Stimulated activated CD8-positive, alpha-beta memory T cell treated with anti-CD3 and anti-CD28 coated beads, Interleukin-4, amount 100 ng/mL, for 1 hour (primary cell): ENCODE measurements around the gene DAZAP1.

Experiments used
- DNase-seq, 2 donors: peaks; one replicate each; pipeline ENCODE4 v3.0.0-alpha.2; 2020; ENCODE audit warnings: low read depth in 2 of 2, low spot score in 1 of 2

The DAZAP1 gene

DNA sequence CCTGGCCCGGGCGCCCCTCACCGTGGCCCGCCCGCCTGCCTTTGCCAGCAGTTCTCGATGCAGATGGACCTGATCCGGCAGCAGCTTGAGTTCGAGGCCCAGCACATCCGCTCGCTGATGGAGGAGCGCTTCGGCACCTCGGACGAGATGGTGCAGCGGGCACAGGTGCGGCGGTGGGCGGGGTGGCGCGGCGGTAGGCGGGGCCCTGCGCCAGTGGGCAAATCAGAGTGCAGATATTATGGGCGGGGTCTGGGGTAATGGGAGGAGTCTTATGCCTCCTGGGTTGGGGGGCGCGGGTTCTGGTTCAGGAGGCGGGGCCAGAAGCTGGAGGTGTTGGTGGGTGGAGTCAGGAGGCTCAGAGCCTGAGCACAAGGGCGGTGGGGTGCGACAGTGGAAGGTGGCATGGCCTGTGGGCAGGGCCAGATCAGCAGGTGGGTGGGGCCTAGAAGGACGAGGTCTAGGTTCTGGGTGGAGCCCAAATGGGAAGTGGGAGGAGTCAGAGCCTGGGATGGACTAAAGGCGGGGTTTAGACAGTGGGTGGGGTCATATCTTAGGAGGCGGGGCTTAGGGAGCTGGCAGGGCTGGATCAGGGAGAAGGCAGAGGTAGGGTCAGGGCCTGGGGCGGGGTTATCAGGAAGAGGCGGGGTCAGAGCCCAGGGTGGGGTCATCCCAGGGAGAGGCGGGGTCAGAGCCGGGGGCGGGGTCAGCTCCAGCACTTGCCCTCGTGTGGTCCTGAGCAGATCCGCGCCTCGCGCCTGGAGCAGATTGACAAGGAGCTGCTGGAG, 48.1 kb downstream of the DAZAP1 start:
- DNase-seq = no peak

DNA sequence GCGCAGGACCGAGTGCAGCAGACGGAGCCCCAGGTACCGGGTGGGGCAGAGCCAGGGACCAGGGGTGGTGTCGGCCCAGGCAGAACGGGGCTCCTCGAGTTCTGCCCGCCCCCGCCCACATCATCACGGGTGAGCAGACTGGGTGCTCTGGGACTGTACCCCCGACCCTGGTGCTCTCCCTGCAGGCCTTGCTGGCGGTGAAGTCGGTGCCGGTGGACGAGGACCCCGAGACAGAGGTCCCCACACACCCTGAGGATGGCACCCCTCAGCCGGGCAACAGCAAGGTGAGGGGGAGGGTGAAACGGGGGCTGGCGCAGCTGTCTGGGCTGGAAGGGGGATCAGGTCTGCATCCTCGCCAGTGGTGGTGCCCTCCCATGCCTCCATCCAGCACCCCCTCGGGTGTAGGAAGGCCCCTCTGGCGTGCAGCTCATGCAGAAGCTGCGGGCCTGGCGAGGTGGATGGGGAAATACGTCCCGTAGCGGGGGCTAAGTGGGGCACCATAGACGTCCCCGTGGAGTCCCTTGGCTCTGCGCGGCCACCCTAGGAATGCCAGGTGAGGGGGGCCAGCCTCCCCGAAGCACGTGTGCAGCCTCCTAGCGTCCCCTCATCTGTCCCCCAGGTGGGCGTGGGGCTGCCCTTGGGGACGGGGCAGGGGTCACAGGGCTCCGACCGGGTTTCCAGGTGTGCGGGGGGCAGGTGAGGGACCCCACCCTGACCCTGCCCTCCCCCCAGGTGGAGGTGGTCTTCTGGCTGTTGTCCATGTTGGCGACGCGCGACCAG, 48.9 kb downstream of the DAZAP1 start:
- no peak for DNase-seq

DNA sequence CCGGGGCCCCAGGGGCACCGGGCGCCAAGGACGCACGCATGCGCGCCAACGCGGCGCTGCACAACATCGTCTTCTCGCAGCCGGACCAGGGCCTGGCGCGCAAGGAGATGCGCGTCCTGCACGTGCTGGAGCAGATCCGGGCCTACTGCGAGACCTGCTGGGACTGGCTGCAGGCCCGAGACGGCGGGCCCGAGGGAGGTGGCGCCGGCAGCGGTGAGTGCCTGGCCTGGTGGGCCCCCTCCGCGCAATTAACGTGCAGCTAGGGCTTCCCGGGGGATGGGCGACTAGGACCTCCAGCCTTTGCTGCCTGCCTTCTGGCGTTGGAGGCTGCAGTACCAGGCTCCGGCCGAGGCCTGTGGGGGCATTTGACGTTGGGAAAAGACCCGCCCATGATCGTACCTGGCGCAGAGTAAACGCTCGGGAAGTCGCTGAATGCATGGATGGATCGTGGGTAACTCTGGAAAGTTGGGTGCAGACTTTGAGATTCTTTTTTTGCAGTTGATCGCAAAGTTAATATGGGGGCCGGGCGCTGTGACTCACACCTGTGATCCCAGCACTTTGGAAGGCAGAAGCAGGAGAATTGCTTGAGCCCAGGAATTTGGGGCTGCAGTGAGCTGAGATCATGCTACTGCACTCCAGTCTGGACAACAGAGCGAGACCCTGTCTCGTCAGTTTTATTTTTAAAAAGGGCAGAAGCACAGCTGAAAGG, 49.8 kb downstream of the DAZAP1 start:
- DNase-seq = no peak

DNA sequence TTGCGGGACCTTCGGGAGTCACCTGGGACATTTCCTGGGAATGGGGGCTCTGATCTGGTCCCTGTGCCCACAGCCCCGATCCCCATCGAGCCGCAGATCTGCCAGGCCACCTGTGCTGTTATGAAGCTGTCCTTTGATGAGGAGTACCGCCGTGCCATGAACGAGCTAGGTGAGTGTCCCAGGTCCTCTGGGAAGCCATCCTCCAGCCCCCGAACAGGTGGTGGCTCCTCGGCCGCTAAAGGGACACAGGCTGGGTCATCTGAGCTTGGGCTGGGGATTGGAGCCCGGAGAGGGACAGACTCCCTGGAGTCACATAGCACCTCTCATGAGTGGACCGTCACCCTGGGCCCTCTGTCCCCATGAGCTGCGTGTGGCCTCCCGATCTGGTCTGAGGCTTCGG, 50.5 kb downstream of the DAZAP1 start:
- no peak for DNase-seq

DNA sequence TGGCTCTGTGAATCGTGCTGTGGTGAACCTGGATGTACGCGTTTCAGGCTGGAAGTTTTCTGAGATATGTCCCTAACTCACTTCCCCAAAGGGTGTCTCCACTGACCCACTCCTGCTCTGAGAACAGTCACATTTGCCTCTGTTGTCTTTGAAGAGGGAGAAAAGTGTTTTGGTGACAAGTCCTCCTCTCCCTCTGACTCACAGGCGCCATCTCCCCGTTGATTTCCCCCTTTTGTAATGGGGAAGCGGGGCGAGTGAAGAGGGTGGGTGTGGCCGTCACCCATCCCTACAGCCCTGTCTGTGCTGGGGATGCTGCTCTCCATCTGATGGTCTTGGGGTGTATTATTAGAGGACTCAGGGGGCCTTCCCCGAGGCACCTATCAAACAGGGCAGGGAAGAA, 52.1 kb downstream of the DAZAP1 start:
- DNase-seq = no peak

DNA sequence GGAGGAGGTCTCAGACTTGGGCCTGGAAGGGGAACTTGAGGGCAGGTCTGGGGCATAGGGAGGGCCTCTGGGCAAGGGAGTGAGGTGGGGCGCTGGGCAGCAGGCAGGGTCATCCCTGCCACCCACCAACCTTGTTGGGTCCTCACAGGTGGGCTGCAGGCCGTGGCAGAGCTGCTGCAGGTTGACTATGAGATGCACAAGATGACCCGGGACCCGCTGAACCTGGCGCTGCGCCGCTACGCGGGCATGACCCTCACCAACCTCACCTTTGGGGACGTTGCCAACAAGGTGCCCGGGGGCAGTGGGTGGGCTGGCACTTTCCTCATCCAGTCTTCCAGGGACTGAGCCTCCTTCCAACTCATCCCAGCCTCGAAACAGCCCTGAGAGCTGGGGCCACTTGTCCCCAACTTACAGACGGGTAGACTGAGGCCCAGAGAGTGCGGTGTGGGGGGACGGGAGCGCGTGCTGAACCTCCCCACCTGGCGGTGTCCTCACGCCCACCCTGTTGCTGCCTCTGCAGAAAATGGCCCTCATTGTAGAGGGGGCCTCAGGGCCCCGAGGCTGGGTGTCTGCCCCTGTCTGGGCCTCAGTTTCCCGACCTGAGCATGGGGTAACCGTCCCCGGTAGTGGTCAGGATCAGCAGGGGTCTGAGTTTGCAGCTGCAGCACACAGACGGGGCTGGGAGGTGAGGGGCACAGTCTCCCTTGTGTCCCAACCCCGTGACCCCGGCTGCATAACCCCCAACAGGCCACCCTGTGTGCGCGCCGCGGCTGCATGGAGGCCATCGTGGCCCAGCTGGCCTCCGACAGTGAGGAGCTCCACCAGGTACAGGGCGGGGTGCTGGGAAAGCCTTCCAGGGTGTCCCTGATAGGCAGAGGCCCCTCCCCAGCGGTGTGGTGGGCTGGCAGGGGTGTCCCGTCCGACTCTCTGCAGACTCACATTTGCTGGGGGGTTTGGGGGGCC, 52.9 kb downstream of the DAZAP1 start:
- DNase-seq = no peak

DNA sequence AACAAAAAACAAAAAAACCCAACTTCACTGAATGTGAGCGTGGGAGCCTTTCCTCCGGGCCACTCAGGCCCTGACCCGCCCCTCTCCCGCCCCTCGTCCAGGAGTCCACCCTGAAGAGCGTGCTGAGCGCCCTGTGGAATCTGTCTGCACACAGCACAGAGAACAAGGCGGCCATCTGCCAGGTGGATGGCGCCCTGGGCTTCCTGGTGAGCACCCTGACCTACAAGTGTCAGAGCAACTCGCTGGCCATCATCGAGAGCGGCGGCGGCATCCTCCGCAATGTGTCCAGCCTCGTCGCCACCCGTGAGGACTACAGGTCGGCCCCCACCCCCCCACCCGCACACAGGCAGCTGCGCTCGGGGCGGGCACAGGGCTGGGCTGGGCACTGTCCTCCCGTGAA, 54.5 kb downstream of the DAZAP1 start:
- DNase-seq = no peak

DNA sequence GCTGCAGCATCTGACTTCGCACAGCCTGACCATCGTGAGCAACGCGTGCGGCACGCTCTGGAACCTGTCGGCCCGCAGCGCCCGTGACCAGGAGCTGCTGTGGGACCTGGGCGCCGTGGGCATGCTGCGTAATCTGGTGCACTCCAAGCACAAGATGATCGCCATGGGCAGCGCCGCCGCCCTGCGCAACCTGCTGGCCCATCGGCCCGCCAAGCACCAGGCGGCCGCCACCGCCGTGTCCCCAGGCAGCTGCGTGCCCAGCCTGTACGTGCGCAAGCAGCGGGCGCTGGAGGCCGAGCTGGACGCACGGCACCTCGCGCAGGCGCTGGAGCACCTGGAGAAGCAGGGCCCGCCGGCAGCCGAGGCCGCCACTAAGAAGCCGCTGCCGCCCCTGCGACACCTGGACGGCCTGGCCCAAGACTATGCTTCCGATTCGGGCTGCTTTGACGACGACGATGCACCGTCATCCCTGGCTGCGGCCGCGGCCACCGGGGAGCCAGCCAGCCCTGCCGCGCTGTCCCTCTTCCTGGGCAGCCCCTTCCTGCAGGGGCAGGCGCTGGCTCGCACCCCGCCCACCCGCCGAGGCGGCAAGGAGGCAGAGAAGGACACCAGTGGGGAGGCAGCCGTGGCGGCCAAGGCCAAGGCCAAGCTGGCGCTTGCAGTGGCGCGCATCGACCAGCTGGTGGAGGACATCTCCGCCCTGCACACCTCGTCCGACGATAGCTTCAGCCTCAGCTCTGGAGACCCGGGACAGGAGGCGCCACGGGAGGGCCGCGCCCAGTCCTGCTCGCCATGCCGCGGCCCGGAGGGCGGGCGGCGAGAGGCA, 58.0 kb downstream of the DAZAP1 start:
- DNase-seq = no peak

DNA sequence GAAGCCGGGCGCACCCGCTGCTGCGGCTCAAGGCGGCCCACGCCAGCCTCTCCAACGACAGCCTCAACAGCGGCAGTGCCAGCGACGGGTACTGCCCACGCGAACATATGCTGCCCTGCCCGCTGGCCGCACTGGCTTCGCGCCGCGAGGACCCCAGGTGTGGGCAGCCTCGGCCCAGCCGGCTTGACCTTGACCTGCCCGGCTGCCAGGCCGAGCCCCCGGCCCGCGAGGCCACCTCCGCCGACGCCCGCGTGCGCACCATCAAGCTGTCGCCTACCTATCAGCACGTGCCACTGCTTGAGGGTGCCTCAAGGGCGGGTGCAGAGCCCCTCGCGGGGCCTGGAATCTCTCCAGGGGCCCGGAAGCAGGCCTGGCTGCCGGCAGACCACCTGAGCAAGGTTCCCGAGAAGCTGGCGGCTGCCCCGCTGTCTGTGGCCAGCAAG, 58.7 kb downstream of the DAZAP1 start:
- no peak for DNase-seq

DNA sequence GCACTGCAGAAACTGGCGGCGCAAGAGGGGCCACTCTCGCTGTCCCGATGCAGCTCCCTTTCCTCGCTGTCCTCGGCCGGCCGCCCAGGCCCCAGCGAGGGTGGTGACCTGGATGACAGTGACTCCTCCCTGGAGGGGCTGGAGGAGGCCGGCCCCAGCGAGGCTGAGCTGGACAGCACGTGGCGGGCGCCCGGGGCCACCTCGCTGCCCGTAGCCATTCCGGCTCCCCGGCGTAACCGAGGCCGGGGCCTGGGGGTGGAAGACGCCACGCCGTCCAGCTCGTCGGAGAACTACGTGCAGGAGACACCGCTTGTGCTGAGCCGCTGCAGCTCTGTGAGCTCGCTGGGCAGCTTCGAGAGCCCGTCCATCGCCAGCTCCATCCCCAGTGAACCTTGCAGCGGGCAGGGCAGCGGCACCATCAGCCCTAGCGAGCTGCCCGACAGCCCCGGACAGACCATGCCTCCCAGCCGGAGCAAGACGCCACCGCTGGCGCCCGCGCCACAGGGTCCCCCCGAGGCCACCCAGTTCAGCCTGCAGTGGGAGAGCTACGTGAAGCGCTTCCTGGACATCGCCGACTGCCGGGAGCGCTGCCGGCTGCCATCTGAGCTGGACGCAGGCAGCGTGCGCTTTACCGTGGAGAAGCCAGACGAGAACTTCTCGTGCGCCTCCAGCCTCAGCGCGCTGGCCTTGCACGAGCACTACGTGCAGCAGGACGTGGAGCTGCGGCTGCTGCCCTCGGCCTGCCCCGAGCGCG, 59.3 kb downstream of the DAZAP1 start:
- no peak for DNase-seq

DNA sequence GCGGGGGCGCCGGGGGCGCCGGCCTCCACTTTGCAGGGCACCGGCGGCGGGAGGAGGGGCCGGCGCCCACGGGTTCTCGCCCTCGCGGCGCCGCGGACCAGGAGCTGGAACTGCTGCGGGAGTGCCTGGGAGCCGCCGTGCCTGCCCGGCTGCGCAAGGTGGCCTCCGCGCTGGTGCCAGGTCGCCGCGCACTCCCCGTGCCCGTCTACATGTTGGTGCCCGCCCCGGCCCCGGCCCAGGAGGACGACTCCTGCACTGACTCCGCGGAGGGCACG, 59.8 kb downstream of the DAZAP1 start:
- DNase-seq = no peak

DNA sequence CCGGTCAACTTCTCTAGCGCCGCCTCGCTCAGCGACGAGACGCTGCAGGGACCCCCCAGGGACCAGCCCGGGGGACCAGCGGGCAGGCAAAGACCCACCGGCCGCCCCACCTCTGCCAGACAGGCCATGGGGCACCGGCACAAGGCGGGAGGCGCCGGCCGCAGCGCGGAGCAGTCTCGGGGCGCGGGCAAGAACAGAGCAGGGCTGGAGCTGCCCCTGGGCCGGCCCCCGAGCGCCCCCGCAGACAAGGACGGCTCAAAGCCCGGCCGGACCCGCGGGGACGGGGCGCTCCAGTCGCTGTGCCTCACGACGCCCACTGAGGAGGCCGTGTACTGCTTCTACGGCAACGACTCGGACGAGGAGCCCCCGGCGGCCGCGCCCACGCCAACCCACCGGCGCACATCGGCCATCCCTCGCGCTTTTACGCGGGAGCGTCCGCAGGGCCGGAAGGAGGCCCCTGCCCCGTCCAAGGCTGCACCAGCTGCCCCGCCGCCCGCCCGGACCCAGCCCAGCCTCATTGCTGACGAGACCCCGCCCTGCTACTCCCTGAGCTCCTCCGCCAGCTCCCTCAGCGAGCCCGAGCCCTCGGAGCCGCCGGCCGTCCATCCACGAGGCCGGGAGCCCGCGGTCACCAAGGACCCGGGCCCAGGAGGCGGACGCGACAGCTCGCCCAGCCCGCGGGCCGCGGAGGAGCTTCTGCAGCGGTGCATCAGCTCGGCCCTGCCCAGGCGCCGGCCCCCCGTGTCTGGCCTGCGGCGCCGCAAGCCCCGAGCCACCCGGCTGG, 60.3 kb downstream of the DAZAP1 start:
- no peak for DNase-seq

DNA sequence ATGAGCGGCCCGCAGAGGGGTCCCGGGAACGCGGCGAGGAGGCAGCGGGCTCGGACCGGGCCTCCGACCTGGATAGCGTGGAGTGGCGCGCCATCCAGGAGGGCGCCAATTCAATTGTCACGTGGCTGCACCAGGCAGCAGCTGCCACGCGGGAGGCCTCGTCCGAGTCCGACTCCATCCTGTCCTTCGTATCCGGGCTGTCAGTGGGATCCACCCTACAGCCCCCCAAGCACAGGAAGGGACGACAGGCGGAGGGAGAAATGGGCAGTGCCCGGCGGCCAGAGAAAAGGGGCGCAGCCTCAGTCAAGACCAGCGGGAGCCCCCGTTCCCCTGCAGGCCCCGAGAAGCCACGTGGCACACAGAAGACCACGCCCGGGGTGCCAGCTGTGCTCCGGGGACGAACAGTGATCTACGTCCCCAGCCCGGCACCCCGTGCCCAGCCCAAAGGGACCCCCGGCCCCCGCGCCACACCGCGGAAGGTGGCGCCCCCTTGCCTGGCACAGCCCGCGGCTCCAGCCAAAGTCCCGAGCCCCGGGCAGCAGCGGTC, 61.0 kb downstream of the DAZAP1 start:
- DNase-seq = no peak

DNA sequence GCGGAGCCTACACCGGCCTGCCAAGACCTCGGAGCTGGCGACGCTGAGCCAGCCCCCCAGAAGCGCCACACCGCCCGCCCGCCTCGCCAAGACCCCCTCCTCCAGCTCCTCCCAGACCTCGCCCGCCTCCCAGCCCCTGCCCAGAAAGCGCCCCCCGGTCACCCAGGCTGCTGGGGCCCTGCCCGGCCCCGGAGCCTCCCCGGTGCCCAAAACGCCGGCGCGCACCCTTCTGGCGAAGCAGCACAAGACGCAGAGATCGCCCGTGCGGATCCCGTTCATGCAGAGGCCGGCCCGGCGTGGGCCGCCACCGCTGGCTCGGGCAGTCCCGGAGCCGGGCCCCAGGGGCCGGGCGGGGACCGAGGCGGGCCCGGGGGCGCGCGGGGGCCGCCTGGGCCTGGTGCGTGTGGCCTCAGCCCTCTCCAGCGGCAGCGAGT, 61.5 kb downstream of the DAZAP1 start:
- DNase-seq = no peak

DNA sequence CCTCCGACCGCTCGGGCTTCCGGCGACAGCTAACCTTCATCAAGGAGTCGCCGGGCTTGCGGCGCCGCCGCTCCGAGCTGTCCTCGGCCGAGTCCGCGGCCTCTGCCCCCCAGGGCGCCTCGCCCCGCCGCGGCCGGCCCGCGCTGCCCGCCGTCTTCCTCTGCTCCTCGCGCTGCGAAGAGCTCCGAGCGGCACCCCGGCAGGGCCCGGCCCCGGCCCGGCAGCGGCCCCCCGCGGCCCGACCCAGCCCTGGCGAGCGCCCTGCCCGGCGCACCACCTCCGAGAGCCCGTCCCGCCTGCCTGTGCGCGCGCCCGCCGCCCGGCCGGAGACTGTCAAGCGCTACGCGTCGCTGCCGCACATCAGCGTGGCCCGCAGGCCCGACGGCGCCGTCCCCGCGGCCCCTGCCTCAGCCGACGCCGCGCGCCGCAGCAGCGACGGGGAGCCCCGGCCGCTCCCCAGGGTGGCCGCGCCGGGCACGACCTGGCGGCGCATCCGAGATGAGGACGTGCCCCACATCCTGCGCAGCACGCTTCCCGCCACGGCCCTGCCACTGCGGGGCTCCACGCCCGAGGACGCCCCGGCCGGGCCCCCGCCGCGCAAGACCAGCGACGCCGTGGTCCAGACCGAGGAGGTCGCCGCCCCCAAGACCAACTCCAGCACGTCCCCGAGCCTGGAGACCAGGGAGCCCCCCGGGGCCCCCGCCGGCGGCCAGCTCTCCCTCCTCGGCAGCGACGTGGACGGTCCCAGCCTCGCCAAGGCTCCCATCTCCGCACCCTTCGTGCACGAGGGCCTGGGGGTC, 62.1 kb downstream of the DAZAP1 start:
- DNase-seq = no peak

DNA sequence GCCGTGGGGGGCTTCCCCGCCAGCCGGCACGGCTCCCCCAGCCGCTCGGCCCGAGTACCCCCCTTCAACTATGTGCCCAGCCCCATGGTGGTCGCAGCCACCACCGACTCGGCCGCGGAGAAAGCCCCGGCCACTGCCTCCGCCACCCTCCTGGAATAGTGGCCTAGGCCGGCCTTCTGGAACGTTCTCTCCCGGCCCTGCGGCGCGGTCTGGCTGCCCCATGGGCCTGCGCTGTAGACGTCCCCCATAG, 62.6 kb downstream of the DAZAP1 start:
- no peak for DNase-seq

DNA sequence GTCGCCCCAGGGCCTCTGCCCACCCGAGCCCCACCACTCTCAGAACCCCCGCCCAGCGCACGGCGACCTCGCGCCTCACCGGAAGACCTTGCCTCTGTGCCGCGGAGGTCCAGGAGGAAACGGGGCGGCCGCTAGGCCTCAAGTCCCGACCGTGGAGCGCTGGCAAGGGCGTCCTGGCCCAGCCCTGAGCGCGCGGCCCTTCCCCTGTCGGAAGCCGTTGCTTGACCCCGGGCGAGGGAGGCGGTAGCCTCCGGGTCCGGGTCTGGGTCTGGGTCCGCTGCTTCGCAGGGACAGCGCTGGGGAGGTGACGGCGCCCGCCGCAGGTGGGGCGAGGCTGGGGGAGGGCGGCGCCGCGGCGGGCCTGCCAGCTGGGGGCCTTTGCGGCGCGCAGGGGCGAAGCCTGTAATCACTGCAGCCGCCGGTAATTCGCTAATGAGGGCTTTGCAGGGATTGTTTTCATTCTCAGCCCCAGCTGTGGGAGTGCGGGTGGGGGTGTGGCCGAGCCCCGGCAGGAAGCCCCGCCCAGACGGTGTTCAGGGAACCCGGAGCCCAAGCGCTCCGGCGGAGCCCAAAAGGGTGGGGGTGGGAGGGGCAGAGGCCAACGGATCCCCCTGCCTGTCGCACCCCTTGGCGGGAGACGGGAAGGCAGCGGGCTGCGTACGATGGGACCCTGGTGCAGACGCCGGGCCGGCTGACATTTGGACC, 63.1 kb downstream of the DAZAP1 start:
- DNase-seq = peak in 1 of 2 donors; percentile 46
